ENCODE results near the gene CST7. TPM values are rescaled to one million over a fixed set of nuclear protein-coding genes. Genes with fewer than 3 reads are reported as not detected.

The CST7 gene
- total and polyA plus RNA-seq, 10 of the 15 experiments (the other 5 are each of a cell fraction or from before 2014, with no cell fraction given) = 0.69 TPM; not detected in 9

DNA sequence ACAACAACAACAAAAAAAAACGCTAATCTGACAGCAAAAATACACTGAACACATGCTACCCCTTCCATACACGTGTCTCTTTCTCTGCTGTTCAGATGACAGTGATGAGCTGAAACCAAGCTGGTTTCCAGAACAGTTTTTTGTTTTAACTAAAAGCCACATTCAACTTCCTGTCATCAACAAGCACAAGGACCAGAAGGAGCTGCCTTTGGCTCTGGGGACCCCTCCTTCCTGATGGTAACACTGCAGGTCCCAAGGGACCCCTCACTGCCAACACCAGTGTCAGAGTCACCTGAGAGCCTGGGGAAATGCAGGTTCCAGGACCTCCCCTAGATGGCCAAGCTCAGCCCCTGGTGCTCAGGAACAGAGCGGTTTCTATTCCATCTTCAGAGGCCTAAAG is 6.0 kb downstream of the CST7 start (continued):
- 0 out of 2 replicates have a peak, but pooled peaks have one; percentile 34 for TF ChIP-seq EED (IDR thresholded peaks at IDR 0.05; ENCODE audit: low read depth)
- no peak for TF ChIP-seq TCF7 (IDR thresholded peaks at IDR 0.05; ENCODE audit: borderline replicate concordance)
- TF ChIP-seq RELA (IDR thresholded peaks at IDR 0.05; ENCODE audit: borderline replicate concordance, partially characterized antibody) = no peak
- TF ChIP-seq TCF3 (IDR thresholded peaks at IDR 0.05; ENCODE audit: borderline replicate concordance, insufficient read depth, low read depth, low read length) = no peak
- no peak for TF ChIP-seq TBL1XR1 (IDR thresholded peaks at IDR 0.05; ENCODE audit: low read depth, low read length)
- TF ChIP-seq CBFB (IDR thresholded peaks at IDR 0.05; ENCODE audit: low read depth) = no peak
- no peak for TF ChIP-seq YBX1 (IDR thresholded peaks at IDR 0.05)
- TF ChIP-seq, protein P1, sequence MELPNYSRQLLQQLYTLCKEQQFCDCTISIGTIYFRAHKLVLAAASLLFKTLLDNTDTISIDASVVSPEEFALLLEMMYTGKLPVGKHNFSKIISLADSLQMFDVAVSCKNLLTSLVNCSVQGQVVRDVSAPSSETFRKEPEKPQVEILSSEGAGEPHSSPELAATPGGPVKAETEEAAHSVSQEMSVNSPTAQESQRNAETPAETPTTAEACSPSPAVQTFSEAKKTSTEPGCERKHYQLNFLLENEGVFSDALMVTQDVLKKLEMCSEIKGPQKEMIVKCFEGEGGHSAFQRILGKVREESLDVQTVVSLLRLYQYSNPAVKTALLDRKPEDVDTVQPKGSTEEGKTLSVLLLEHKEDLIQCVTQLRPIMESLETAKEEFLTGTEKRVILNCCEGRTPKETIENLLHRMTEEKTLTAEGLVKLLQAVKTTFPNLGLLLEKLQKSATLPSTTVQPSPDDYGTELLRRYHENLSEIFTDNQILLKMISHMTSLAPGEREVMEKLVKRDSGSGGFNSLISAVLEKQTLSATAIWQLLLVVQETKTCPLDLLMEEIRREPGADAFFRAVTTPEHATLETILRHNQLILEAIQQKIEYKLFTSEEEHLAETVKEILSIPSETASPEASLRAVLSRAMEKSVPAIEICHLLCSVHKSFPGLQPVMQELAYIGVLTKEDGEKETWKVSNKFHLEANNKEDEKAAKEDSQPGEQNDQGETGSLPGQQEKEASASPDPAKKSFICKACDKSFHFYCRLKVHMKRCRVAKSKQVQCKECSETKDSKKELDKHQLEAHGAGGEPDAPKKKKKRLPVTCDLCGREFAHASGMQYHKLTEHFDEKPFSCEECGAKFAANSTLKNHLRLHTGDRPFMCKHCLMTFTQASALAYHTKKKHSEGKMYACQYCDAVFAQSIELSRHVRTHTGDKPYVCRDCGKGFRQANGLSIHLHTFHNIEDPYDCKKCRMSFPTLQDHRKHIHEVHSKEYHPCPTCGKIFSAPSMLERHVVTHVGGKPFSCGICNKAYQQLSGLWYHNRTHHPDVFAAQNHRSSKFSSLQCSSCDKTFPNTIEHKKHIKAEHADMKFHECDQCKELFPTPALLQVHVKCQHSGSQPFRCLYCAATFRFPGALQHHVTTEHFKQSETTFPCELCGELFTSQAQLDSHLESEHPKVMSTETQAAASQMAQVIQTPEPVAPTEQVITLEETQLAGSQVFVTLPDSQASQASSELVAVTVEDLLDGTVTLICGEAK (IDR thresholded peaks at IDR 0.05; ENCODE audit: borderline replicate concordance) = no peak
- TF ChIP-seq RUNX3 (IDR thresholded peaks at IDR 0.05; ENCODE audit: low read length) = peak; percentile 19; the same call in 1 of the 2 replicates
- TF ChIP-seq BACH1 (IDR thresholded peaks at IDR 0.05; ENCODE audit: borderline replicate concordance) = no peak
- no peak for TF ChIP-seq CHD4 (IDR thresholded peaks at IDR 0.05)
- TF ChIP-seq, protein P2, sequence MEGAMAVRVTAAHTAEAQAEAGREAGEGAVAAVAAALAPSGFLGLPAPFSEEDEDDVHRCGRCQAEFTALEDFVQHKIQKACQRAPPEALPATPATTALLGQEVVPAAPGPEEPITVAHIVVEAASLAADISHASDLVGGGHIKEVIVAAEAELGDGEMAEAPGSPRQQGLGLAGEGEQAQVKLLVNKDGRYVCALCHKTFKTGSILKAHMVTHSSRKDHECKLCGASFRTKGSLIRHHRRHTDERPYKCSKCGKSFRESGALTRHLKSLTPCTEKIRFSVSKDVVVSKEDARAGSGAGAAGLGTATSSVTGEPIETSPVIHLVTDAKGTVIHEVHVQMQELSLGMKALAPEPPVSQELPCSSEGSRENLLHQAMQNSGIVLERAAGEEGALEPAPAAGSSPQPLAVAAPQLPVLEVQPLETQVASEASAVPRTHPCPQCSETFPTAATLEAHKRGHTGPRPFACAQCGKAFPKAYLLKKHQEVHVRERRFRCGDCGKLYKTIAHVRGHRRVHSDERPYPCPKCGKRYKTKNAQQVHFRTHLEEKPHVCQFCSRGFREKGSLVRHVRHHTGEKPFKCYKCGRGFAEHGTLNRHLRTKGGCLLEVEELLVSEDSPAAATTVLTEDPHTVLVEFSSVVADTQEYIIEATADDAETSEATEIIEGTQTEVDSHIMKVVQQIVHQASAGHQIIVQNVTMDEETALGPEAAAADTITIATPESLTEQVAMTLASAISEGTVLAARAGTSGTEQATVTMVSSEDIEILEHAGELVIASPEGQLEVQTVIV (IDR thresholded peaks at IDR 0.05; ENCODE audit: borderline replicate concordance, partially characterized antibody) = no peak
- no peak for TF ChIP-seq BCL11A (IDR thresholded peaks at IDR 0.05; ENCODE audit: low read depth, low read length)
- TF ChIP-seq, protein P3, sequence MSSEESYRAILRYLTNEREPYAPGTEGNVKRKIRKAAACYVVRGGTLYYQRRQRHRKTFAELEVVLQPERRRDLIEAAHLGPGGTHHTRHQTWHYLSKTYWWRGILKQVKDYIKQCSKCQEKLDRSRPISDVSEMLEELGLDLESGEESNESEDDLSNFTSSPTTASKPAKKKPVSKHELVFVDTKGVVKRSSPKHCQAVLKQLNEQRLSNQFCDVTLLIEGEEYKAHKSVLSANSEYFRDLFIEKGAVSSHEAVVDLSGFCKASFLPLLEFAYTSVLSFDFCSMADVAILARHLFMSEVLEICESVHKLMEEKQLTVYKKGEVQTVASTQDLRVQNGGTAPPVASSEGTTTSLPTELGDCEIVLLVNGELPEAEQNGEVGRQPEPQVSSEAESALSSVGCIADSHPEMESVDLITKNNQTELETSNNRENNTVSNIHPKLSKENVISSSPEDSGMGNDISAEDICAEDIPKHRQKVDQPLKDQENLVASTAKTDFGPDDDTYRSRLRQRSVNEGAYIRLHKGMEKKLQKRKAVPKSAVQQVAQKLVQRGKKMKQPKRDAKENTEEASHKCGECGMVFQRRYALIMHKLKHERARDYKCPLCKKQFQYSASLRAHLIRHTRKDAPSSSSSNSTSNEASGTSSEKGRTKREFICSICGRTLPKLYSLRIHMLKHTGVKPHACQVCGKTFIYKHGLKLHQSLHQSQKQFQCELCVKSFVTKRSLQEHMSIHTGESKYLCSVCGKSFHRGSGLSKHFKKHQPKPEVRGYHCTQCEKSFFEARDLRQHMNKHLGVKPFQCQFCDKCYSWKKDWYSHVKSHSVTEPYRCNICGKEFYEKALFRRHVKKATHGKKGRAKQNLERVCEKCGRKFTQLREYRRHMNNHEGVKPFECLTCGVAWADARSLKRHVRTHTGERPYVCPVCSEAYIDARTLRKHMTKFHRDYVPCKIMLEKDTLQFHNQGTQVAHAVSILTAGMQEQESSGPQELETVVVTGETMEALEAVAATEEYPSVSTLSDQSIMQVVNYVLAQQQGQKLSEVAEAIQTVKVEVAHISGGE (CRISPR knock-in tag; IDR thresholded peaks at IDR 0.05) = no peak
- no peak for TF ChIP-seq POLR2A (IDR thresholded peaks at IDR 0.05; ENCODE audit: low read depth, low read length)
- TF ChIP-seq BHLHE40 (IDR thresholded peaks at IDR 0.05; ENCODE audit: borderline replicate concordance in 1 of 2, low read depth in 2 of 2, low read length in 1 of 2) = peak; percentile 42 to 49; a peak in 2 of 4 replicates
